ENCODE measurements around the gene LCOR.
A peak's percentile ranks its signal among the peaks of the same experiment; 100 is the strongest.
"Not testable (repeated sequence)": the region's sequence is repeated elsewhere in the genome, so short reads cannot be mapped to it uniquely, and the experiment has no call there.

LCOR gene

DNA sequence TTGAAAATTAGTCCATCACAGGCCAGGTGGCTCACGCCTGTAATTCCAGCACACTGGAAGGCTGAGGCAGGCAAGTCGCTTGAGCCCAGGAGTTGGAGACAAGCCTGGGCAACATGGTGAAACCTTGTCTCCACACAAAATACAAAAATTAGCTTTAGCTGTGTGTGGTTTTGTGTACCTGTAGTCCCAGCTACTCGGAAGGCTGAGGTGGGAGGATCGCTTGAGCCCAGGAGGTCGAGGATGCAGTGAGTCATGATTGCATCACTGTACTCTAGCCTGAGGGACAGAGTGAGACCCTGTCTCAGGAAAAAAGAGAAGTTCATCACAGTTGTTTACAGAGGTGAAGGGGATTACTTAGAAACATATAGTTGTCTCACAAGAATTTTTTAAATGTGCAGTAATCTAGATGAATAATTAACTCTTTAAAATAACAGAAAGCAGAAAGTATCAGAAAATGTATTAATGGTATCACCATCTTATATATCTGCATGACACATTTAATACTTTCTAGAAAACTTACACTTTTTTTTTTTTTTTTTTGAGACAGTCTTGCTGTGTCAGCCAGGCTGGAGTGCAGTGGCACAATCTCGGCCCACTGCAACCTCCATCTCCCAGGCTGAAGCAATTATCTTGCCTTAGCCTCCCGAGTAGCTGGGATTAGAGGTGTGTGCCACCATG lies 8.9 kb downstream of the LCOR start:
- DNase-seq: no peak

DNA sequence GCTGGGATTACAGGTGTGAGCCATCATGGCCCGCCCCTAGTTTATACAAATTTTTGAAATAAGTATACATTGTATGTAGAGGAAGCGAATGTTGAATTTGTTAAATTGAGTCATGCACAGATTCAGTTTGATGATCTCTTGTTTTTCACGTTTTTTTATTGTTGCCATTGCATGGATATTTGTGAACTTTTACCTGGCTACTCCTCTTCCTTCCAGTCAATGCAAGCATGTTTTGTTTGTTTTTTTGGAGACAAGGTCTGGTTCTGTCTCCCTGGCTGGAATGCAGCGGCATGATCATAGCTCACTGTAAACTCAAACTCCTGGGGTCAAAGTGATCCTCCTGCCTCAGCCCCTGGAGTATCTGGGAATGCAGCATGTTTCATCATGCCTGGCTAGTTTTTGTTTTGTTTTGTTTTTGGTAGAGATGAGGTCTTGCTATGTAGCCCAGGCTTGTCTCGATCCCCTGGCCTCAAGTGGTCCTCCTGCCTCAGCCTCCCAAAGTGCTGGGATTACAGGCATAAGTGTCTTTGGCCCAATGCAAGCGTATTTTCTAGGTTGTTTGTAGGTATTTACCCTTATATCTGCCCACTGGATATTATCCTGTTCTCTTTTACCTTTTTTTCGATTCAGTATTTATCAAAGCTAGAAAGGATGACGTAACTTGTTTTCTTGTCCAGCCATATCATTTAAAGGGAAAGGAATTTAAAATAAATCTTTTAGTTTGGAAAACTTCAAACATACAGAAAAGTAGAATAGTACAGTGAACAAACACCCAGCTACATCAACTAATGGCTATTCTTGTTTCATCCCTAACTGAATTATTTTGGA lies 11.0 kb downstream of the LCOR start:
- no peak for DNase-seq

DNA sequence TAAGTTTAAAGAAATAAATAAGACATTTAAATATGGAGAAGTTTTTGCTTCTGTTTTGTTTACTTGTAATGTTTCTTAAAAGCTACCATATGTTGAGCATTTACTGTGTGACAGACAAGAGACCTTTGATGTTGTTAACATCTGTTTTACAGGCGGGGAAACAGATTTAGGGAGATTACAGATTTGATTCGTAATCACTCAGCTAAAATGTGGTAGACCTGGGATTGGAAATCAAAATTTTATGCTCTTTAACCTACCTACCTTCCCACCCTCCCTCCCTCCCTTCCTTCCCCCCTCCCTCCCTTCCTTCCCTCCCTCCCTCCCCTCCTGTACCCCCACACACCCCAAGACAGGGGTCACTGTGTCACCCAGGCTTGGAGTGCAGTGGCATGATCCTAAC lies 11.7 kb downstream of the LCOR start:
- no peak for DNase-seq

DNA sequence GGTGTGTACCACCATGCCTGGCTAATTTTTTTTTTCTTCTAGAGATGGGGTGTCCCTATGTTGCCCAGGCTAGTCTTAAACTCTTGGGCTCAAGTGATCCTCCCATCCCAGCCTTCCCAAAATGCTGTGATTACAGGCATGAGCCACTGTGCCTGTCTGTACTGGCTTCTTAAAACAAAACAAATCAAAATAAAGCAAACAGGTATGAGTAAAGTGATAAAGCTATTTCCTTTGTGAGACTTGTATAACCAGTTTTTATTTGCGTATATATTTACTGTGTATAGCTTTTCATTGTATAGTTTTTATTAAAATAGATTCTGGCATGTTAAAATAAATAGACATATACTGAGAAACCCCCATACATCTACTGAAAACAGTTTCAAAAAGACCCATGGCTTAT lies 14.3 kb downstream of the LCOR start:
- DNase-seq: no peak

DNA sequence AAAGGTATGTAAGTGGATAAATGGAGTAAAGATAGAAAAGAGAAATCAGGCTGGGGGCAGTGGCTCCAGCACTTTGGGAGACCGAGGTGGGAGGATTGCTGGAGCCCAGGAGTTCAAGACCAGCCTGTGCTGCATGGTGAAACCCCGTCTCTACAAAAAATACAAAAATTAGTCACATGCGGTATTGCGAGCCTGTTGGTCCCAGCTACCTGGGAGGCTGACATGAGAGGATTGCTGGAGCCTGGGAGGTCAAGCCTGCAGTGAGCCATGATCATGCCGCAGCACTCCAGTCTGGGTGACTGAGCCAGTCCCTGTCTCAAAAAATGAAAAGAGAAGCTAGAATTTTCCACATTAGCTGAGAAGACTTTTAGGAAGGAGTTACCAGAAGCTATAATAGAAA lies 14.8 kb downstream of the LCOR start:
- DNase-seq: no peak

DNA sequence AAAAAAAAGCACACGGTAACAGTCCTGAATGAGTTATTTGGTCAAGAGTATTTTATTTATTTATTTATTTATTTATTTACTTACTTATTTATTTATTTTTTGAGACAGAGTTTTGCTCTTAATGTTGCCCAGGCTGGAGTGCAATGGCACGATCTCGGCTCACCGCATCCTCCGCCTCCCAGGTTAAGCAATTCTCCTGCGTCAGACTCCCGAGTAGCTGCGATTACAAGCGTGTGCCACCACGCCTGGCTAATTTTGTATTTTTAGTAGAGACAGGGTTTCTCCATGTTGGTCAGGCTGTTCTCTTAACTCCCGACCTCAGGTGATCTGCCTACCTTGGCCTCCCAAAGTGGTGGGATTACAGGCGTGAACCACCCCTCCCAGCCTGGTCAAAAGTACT lies 15.3 kb downstream of the LCOR start:
- not testable (repeated sequence) for DNase-seq

DNA sequence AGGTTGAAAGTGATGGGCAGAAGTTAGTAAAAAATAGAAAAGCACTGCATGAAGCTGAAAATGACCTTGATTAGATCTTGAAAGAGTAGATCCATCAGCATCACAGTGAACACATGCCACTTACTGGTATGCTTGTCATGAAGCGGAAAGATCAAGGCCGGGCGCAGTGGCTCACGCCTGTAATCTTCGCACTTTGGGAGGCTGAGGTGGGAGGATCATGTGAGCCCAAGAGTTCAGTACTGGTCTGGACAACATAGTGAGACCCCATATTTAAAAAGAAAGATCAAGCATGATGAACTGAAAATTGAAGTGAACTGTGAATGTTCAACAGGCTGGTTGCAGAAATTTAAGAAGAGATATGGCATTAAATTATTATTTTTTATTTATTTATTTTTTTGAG lies 18.0 kb downstream of the LCOR start:
- no peak for DNase-seq

DNA sequence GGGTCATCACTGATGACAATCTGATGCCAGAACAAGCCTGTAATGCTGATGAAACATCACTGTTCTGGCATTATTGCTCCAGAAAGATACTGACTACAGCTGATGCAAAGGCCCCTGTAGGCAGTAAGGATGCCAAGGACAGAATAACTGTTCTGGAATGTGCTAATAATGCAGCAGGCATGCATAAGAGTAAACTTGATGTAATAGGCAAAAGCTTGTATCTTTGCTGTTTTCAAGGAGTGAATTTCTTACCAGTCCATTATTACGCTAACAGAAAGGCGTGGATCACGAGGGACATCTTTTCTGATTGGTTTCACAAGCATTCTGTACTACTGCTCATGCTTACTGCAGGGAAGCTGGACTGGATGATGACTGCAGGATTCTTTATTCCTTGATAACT lies 18.7 kb downstream of the LCOR start:
- DNase-seq: no peak

DNA sequence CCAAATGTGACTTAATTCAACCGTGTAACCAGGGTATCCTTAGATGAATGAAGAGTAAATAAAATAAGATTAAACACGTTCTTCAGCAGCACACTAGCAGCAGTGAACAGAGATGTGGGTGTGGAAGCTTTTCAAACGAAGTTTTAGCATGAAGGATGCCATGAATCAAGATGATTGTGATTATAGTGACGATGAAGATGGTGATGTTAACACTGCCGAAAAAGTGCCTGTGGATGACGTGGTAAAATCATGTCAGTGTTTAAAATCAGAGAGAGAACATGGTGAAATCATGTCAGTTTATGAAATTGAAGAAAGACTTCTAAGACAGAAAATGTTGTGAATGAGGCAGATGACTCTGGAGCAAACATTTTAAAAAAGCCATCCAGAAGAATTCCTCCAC lies 19.2 kb downstream of the LCOR start:
- DNase-seq: no peak

DNA sequence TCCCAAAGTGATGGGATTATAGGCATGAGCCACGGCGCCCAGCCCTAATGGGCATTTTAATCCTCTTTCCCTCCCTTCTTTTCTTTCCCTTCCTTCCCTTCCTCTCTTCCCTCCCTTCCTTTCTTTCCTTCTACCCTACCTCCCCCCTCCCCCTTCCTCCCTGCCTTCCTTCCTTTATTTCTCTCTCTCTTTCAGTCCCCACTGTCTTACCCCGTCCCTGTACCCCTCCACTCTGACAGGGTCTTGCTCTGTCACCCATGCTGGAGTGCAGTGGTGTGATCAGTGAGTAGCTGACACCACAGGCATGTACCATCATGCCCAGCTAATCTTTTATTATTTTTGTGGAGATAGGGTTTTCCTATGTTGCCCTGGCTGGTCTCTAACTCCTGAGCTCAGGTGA lies 24.2 kb downstream of the LCOR start:
- no peak for DNase-seq

DNA sequence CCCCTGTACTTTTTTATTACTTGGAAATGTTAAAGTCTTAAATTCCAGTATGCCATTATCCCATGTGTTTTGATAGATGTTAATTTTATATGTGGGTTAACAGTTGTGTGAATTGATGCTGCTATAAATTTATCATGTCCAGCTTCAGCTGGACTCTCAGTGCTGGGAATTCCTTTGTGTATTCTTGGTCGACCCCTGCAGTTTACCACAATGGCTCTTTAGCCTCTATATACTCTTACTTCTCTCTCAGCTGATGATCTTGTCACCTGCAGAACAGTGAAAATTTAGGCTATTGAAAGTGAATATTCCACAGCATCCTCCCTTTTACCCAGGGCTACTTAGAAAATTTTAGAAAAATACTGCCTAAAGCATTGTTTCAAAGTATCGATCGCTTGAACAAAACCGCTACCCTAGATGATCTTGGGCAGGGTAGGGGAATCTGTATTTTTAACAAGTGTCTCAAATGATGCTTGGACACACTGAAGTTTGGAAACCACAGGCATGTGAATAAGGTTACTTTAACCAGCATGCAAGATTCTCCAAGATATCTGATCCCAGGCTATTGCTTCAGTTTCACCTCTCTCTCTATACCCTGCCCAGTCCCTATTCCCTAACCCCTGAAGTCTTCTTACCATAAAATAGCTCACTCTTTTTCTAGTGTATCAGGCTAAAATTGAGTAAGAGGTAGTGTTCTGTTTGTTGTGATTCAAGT lies 25.4 kb downstream of the LCOR start:
- no peak for DNase-seq

DNA sequence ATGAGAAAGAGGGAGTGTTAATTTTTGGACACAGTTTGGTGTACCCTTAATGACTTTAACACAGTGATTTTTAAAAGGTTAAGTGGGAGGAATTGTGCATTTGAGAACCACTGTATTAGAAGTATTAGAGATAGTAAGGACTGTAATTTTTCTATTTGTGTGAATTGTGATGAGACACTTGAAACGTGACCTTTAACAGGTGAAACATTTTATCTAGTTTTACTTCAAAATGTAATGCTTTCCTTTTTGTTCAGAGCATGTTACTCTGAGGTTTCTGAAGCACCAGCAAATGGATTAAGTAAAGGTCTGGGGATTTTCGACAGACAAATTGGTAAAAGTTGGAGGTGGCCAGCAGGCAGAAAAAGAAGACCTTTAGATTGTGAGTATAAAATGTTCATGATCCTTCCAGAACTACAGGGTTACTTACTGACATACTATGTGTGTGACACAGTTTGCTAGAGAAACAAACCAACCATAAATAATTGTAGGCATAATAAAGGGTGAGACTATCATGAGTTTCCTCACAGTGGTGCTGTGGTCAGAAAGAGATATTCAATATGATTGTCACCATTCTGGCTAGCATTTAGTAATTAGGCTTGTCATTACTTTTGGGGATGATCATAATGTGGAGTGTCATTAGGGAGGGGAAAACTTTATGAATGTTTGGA lies 26.1 kb downstream of the LCOR start:
- no peak for DNase-seq

DNA sequence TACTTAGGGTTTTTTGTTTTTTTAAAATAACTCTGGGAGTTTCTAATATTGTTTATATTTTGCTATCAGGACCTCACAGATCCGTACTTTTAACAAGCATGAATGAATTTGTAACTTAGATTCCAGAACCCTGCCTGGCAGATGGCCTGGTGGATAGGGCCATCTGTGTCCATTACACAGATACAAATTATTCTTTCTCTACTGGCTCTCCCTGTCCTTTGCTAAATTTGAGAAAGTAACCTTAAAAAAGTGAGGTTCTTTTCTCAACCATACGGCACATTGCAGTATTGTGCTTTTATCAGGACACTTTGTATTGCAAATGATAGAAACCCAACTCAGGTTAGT lies 26.6 kb downstream of the LCOR start:
- no peak for DNase-seq

DNA sequence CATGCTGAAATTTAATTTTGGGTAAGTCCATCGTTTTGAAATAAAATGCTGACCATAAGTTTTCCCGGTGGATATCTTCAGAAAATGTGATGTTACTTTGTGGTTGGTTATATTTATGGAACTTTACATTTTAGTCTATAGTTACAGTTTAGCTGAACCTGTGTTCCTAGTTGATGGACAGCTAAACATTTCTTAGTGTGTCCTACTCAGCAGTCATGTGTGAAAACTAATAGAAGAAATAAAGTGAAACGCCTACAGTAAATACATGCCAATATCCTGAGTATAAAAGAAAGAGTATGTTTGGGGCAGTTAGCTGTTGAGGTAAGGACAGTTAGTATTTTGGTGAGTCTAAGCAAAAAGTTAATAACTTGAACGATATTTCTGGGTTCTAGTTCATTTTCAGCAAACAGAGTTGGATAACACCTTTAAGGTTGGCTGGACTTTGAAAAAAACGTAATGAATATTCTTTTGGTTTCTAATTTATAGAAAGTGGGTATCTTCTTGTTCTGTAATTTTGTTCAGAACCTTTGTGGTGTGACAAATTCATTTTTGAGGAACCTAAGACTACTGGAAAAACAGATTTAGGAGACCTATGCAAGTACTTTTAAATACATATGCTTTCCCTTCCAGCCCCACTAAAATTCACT lies 28.7 kb downstream of the LCOR start:
- DNase-seq: no peak

DNA sequence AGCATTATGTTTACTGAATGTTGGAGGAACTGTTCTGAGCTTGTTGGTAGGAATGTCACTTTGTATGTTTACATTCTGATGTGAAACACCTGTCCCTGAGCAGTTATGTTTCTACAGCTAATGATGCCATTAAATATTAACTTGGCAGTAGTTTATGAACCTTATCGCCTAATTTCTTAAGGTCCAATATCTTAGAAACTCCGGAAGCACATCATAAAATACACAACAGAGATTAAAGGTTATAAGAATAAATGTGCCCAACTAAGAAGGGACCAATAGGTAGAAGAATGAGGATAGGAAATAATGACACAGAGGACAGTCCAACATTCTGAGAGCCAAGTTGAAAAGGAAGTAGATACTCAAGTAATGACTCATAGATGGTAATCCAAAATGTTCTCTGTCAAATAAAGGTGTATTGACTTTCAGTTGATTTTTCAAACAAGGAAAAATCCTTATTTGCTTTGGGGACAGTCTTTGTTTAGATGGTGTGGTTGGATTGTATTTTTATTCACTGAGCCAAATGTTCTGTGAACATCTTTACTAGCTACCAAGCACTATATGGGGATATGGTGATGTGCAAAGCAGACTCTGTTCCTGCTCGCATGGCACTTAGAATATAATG lies 31.9 kb downstream of the LCOR start:
- DNase-seq: peak; percentile 87

DNA sequence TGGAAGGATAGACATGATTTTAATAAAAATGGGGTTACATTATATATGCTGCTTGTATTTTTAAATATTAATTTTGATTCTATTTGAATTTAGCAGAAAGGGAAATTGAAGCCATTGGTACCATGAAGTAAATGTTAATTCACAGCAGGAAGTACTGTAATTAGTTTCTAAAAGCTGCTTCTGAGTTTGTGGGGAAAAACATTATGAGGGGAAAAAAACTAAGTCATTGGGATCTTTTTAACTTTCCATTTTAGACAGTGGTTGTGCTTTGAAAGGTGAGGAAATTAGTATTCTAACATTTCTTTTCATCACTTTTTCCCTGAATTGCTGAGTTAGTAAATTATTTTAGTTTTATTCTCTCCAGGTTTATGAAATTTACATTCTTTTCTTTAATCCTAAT lies 41.0 kb downstream of the LCOR start:
- DNase-seq: no peak

DNA sequence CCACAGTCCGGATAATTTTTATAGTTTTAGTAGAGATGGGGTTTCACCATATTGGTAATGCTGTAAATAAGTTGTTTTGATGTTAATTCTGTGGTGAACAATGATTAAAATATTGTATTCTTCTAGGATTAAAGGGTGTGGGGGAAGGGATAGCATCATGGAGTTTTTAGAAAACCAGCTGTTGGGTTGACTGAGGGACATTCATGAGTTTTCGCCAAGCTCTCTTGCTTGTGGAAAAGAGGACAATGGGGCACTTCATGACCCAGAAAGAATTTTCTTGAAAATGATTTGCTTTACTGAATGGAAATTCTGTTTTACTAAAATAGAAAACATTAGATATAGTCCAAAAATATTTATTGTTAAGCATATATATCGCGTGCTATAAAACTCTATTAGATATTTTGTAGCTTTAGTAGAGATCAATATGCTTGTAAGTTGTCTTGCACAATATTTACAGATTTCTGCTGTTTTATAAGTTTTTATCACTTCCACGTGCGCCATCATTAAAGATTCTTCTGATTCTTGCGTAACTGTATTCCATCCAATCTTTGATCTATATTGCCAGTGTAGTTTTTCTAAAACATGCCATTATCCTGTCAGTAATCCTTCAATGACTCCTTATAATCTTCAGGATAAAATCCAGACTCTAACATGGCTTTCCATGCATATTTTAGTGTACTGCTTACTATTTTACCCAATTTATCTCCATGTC lies 41.8 kb downstream of the LCOR start:
- DNase-seq: no peak

DNA sequence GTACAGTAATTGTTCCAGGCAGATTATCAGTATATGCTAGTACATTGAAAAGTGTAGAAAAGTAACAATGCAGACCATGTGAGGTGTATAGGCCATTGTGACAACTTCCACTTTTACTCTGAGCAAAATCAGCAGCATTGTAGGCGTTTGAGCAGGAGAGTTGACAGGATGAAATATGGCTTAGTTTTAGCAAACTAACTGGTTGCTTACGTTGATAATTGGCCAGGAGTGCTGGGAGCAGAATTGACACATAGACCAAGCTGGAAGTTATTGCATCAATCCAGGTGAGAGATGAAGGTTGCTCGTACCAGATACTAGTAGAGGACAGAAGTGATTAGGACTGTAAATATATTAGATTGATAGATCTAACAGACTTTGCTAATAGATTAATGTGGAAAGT lies 46.0 kb downstream of the LCOR start:
- DNase-seq: no peak

DNA sequence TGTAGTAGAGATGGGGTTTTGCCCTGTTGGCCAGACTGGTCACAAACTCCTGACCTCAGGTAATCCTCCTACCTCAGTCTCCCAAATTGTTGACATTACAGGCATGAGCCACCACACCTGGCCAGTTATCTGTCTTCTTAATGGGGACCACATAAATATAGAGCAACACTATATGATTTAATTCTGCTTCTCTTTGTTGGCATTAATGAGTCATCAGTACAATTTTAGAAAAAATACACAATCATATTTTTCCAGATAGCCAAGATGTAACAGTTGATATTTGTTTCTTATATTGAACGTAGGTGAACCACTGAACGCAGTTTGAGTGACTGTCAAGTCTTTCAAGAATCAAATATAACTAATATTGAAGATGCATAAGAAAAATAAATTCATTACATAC lies 48.5 kb downstream of the LCOR start:
- no peak for DNase-seq

DNA sequence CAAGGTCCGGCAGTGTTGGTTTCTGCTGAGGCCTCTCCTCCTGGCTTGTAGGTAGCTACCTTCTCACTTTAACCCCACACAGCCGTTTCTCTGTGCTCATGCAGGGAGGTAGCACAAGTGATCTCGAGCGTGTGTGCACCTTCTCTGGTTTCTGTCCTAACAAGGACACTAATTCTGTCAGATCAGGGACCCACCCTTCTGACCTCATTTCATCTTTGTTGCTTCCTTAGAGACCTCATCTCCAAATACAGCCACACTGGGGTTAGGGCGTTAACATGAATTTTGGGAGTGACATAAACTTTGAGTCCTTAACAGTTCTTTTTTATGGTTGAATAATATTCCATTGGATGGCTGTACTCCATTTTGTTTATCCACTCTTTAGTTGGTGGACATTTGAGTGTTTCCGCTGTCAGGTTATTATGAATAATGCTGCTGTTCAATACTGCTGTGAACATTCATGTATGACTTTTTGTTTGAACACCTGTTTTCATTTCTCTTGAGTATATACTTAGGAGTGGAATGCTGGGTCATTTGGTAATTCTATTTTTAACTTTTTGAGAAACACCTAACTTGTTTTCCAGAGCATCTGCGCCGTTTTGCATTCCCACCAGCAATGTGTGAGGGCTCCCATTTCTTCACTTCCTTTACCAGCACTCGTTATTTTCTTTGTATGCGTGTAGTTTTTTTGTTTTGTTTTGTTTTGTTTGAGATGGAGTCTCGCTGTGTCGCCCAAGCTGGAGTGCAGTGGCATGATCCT lies 57.5 kb downstream of the LCOR start:
- peak; percentile 92 for DNase-seq

DNA sequence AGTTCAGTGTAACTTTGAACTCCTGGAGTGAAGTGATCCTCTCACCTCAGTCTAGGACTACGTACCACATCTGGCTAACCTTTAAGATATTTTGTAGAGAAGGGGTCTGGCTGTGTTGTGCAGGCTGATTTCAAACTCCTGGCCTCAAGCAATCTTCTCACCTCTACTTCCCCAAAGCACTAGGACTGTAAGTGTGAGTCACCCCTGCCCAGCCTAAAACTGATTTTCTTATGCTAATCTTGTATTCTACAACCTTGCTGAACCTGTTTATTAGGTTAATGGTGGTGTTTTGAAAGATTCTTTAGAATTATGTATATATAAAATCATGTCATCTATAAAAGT lies 58.0 kb downstream of the LCOR start:
- DNase-seq: no peak

All from SHP77 treated with DMSO at 0.1 percent for 48 hours (cell line).